Measurements from ENCODE around the gene PPFIA3.

DNA sequence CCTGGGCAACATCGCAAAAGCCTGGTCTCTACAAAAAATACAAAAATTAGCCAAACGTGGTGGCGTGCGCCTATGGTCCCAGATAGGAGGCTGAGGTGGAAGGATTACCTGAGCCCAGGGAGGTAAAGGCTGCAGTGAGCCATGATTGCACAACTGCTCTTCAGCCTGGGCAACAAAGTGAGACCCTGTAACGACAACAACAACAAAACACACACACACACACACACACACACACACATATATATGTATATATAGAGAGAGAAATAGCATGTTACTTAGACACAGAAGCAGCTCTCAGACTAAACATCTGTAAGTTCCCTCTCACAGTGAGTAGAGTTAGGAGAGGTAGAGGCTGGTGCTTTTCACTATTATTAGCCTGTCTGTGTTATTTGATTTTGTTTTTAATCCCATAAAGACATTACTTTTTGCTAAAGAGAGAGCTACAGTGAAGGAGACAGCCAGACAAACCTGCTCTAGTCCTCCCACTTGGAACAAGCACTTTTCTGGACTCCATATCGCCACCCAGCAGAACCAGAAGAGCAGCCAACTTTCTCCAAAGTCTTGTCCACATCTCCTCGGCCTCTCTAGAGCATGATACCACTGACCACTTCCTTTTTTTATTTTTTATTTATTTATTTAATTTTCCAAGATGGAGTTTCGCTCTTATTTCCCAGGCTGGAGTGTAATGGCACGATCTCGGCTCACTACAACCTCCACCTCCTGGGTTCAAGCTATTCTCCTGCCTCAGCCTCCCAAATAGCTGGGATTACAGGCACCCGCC lies 7.9 kb upstream of the PPFIA3 start:
- TF ChIP-seq, protein P1, sequence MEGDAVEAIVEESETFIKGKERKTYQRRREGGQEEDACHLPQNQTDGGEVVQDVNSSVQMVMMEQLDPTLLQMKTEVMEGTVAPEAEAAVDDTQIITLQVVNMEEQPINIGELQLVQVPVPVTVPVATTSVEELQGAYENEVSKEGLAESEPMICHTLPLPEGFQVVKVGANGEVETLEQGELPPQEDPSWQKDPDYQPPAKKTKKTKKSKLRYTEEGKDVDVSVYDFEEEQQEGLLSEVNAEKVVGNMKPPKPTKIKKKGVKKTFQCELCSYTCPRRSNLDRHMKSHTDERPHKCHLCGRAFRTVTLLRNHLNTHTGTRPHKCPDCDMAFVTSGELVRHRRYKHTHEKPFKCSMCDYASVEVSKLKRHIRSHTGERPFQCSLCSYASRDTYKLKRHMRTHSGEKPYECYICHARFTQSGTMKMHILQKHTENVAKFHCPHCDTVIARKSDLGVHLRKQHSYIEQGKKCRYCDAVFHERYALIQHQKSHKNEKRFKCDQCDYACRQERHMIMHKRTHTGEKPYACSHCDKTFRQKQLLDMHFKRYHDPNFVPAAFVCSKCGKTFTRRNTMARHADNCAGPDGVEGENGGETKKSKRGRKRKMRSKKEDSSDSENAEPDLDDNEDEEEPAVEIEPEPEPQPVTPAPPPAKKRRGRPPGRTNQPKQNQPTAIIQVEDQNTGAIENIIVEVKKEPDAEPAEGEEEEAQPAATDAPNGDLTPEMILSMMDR (IDR thresholded peaks at IDR 0.05; ENCODE audit: low read depth, low read length, missing input control): no peak
- TF ChIP-seq YY1 (IDR thresholded peaks at IDR 0.05): no peak
- TF ChIP-seq TAF1 (conservative IDR thresholded peaks at IDR 0.05): no peak
- TF ChIP-seq, protein P2, sequence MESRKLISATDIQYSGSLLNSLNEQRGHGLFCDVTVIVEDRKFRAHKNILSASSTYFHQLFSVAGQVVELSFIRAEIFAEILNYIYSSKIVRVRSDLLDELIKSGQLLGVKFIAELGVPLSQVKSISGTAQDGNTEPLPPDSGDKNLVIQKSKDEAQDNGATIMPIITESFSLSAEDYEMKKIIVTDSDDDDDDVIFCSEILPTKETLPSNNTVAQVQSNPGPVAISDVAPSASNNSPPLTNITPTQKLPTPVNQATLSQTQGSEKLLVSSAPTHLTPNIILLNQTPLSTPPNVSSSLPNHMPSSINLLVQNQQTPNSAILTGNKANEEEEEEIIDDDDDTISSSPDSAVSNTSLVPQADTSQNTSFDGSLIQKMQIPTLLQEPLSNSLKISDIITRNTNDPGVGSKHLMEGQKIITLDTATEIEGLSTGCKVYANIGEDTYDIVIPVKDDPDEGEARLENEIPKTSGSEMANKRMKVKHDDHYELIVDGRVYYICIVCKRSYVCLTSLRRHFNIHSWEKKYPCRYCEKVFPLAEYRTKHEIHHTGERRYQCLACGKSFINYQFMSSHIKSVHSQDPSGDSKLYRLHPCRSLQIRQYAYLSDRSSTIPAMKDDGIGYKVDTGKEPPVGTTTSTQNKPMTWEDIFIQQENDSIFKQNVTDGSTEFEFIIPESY (IDR thresholded peaks at IDR 0.05): no peak
- no peak for TF ChIP-seq RXRA (IDR thresholded peaks at IDR 0.05)

Measured in liver (tissue), 3 donors.